NCI-H128 (cell line): ENCODE data around the gene LYPD8.
"Not testable (repeated sequence)": the region's sequence is repeated elsewhere in the genome, so short reads cannot be mapped to it uniquely, and the experiment has no call there.

Source experiments
- DNase-seq: peaks from one replicate; lab custom pipeline; 2025; ENCODE audit not compliant: unreplicated experiment; lab: John Stamatoyannopoulos, UW

Gene LYPD8, protein sequence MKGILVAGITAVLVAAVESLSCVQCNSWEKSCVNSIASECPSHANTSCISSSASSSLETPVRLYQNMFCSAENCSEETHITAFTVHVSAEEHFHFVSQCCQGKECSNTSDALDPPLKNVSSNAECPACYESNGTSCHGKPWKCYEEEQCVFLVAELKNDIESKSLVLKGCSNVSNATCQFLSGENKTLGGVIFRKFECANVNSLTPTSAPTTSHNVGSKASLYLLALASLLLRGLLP

GRCh38 chr1:248755517-248755916 is at the start of gene LYPD8:
TSS of gene LYPD8 (minus strand) at chr1:248755759. CDS start at chr1:248751081, 4,678 bp downstream.
- DNase-seq, result no peak

DNA sequence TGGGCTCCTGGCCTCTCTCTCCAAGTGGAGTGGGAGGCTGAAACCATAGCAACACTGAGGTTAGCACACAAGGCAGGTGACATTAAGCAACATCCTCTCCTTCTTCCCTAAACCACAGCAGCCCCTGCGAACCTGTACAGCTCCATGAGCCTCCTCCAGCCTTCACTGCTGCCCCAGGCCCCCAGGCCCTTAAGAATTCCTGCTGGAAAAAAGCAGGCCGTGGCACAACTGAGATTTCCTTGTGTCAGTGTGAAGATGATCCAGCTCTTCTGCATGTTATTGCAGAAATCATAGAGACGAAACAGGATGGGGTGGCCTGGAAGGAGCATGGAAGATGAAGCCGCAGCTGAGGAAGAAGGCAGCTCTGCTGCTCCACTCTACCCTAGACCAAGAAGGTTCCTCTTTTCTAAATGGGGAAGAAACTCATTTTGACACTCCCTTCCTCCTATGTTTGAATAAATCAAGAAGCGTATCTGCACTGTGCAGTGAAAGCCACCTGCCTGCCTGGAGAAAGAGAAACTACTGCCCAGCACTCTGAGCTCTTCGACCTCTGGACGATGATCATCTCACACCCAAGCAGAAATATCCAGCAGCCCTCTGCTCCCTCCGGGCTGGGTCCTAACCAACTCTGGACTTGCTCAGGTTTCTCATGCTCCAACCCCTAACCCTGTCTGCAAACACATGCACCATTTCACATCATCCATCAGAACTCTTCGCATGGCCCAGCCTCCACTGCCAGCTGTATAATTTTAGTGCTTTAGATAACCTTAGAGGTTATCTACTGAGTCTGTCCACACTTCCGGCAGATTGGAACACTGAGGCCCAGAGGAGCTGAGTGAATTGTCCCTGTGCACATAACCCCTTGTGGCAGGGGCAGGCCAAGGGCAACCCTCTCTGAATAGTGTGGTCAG is 49.5 kb upstream of the LYPD8 start:
- no peak for DNase-seq

DNA sequence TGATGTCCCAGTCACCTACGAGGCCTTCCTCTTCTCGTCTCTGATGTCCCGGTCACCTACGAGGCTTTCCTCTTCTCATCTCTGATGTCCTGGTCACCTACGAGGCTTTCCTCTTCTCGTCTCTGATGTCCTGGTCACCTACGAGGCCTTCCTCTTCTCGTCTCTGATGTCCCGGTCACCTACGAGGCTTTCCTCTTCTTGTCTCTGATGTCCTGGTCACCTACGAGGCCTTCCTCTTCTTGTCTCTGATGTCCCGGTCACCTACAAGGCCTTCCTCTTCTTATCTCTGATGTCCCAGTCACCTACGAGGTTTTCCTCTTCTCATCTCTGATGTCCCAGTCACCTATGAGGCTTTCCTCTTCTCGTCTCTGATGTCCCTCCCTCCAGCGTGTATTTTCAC is 47.9 kb upstream of the LYPD8 start:
- DNase-seq, result not testable (repeated sequence)

DNA sequence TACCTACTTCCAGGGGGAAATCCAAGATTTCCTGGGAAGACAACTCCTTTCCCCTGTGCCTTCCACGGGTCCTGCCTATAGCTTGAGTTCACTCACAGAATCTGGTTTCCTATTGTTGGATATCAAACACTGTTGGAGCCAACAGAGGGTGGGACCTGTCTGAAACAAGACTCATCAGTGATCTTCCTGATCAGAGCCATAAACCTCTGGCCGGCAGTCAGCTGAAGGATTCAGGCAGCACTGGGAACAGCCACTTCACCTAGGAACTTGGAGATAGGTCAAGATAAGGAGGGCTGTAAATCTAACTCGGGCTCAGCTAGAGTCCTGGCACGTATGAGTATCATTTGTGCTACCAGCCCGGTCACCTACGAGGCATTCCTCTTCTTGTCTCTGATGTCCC is 46.9 kb upstream of the LYPD8 start:
- DNase-seq, result no peak

GRCh38 chr1:248800459-248800858 is 44.9 kb upstream of the LYPD8 start:
- no peak for DNase-seq

GRCh38 chr1:248798791-248799190 is 43.2 kb upstream of the LYPD8 start:
- no peak for DNase-seq

DNA sequence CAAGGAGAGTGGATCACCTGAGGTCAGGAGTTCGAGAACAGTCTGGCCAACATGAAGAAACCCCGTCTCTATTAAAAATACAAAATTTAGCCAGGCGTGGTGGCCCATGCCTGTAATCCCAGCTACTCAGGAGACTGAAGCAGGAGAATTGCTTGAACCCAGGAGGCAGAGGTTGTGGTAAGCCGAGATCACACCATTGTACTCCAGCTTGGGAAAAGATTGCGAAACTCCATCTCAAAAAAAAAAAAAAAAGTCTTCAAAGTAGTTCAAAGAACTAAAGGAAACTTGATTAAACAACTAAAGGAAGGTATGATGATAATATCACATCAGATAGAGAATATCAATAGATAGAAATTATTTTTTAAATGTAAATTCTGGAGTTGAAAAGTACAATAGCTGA is 39.1 kb upstream of the LYPD8 start:
- not testable (repeated sequence) for DNase-seq

DNA sequence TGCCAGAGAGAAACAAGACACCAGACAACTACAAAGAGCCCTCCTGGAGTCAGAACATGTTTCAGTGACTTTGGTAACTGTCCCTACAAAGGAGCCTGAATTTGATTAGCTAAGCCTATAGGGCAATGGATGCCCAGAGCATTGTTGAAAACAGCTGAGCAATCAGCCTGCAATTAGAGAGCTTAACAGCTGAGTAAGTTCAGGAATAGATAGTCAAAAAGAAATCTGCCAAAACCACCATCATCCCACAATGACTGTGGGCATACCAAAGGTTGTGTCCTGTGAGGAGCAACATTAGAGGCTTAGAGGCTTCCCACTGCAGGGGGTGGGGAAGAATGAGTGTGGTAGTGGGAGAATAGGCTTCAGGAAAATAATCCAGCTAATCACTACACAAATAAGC is 38.0 kb upstream of the LYPD8 start:
- no peak for DNase-seq

DNA sequence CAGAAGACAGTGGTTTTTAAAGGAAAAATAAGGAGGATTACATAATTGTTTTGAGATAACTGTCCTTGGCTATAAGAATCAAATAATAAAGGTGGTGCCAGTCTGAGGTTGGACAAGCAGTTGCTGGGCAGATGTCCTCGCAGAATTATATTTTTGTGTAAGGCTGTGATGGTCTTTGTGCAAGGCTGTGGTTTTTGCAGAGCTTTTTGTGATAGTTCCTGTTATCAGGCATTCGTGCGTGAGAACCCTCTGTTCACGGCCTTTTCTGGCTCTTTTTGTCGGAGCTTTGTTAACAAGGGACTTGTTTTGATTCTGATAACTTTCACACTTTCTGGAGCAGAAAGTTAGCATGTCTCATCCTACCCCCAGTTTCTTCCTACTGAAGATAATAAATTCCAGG is 36.8 kb upstream of the LYPD8 start:
- no peak for DNase-seq

GRCh38 chr1:248791010-248791409 is 35.5 kb upstream of the LYPD8 start:
- DNase-seq, result no peak

GRCh38 chr1:248790456-248790855 is 34.9 kb upstream of the LYPD8 start:
- no peak for DNase-seq

GRCh38 chr1:248789337-248789736 is 33.8 kb upstream of the LYPD8 start:
- DNase-seq, result not testable (repeated sequence)

GRCh38 chr1:248788327-248788726 is 32.8 kb upstream of the LYPD8 start:
- DNase-seq, result no peak

DNA sequence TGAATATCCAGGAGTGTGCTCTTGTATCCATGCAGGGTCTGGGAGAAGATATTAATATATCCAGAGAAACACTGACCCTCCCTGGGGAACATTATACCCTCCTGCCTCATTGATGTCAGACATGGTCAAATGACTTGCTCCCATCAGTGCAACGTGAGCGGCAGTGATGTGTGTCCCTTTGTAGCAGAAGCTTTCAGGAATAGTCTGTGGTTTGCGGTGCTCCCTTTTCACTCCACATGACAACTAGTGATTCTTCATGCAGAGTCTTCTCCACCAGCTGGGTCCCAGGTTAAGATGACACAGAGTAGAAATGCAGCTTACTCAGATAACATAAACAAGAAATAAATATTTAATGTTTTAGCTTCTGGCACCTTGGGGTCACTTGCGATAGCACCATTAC is 31.9 kb upstream of the LYPD8 start:
- no peak for DNase-seq

- DNase-seq, result no peak
These were observed 30.6 kb upstream of the LYPD8 start for GRCh38 chr1:248786156-248786555.

GRCh38 chr1:248783367-248783766 is 27.8 kb upstream of the LYPD8 start:
- DNase-seq, result no peak

DNA sequence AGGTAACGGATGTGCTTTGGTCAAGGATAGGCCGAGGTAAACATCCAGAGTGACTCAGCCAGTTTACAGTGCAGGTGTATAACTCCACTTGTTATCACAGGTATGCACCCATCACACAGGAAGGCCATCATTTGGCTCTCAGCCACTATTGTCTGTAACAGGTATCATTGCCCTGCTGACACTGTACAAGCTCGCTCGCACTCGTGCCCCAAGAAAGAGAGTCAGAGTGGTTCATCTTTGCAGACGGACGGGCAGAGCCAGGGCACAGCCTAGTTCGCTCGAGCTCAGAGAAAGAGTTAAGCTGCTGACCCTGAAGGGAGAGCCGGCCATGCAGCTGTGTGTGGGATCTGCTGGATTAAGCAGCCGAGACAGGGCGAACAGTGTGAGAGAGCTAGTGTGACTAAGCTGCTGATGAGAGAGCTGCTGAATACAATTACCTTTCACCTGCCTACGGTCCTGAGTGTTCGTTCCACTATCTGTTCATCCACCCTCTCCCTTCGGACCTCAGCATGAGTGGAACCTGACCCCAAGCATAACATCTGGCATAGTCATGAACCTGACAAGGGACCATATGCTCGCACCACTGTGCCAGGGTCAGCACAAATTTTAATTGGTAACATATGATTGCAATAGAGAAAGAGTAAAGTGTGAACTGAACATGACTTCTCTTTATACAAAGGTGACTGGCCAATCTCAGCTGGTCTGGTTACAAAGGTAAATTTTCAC is 27.0 kb upstream of the LYPD8 start:
- no peak for DNase-seq

- DNase-seq, result no peak
These were observed 23.8 kb upstream of the LYPD8 start for GRCh38 chr1:248779350-248779749.

- no peak for DNase-seq
These were observed 23.3 kb upstream of the LYPD8 start for GRCh38 chr1:248778906-248779305.

- no peak for DNase-seq
These were observed 21.4 kb upstream of the LYPD8 start for GRCh38 chr1:248776991-248777390.

DNA sequence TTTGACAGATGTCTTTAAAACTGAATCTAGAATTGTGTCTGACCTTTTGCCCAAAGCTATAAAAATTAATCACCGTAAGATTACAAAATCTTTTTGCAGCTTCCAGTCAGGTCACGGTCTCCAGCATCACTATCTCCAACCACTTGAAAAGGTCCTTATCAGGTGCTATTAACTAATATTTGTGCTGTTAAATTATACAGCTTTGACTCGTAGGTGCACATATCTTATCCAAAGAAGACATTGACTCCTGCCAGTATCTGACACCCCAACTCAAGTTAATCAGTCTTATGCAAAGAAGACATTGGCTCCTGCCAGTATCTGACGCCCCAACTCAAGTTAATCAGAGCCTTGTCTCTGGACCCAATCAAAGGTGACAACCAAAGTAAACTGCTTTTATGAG is 19.9 kb upstream of the LYPD8 start:
- no peak for DNase-seq

- no peak for DNase-seq
These were observed 4.1 kb upstream of the LYPD8 start for GRCh38 chr1:248759644-248760043.
